HG02938 (cell line): ENCODE data around the gene RAF1.
"Not testable (repeated sequence)": the region's sequence is repeated elsewhere in the genome, so short reads cannot be mapped to it uniquely, and the experiment has no call there.

Source experiments
- ATAC-seq: cut with Tn5 transposase; IDR thresholded peaks from one replicate; pipeline ENCODE4 v1.9.1; 2021; ENCODE audit warnings: mild to moderate bottlenecking, moderate library complexity; ENCODE audit not compliant: unreplicated experiment

RAF1 gene

GRCh38 chr3:12566976-12567375 lies 96.9 kb downstream of the RAF1 start:
- no peak for ATAC-seq

- ATAC-seq: no peak
These were observed 101.5 kb downstream of the RAF1 start for GRCh38 chr3:12562451-12562850.

- no peak for ATAC-seq
These were observed 102.5 kb downstream of the RAF1 start for GRCh38 chr3:12561397-12561796.

GRCh38 chr3:12560505-12561190 lies 103.3 kb downstream of the RAF1 start:
- ATAC-seq: no peak

GRCh38 chr3:12559520-12559919 lies 104.4 kb downstream of the RAF1 start:
- ATAC-seq: no peak

- ATAC-seq: no peak
These were observed 105.2 kb downstream of the RAF1 start for GRCh38 chr3:12558706-12559105.

- no peak for ATAC-seq
These were observed 106.3 kb downstream of the RAF1 start for GRCh38 chr3:12557473-12558100.

GRCh38 chr3:12556690-12557472 lies 107.0 kb downstream of the RAF1 start, which contains the start of gene MKRN2:
MKRN2 (plus strand) TSS chr3:12557087; CDS start chr3:12557151, 64 bp downstream.
- ATAC-seq: peak; percentile 79

- peak; percentile 2 for ATAC-seq
These were observed 107.6 kb downstream of the RAF1 start for GRCh38 chr3:12556314-12556689.

GRCh38 chr3:12553921-12554391 lies 110.0 kb downstream of the RAF1 start:
- no peak for ATAC-seq

GRCh38 chr3:12549971-12550760 lies 113.8 kb downstream of the RAF1 start:
- no peak for ATAC-seq

- ATAC-seq: no peak
These were observed 118.5 kb downstream of the RAF1 start, which contains the start of gene MKRN2OS for GRCh38 chr3:12545473-12545791. MKRN2OS (minus strand) TSS chr3:12545499; CDS start chr3:12545464, 35 bp downstream.

- ATAC-seq: no peak
These were observed 119.1 kb downstream of the RAF1 start for GRCh38 chr3:12544652-12545472.

- not testable (repeated sequence) for ATAC-seq
These were observed 120.4 kb downstream of the RAF1 start for GRCh38 chr3:12543497-12543896.

- no peak for ATAC-seq
These were observed 122.3 kb downstream of the RAF1 start for GRCh38 chr3:12541625-12542024.

GRCh38 chr3:12536423-12536822 lies 127.5 kb downstream of the RAF1 start:
- ATAC-seq: no peak
